GM23248 (cell line): ENCODE measurements around the gene TMEM131L. TPM values are rescaled to one million over a fixed set of nuclear protein-coding genes. Genes with fewer than 3 reads are reported as not detected.

Experiments used
- DNase-seq: peaks from one replicate; pipeline ENCODE4 v3.0.0-alpha.2; 2015
- H2AFZ ChIP-seq: fragments of 200-600 bp; sonication (generic); 2 replicates; pipeline ENCODE4 v1.6.1; 2016; ENCODE audit warnings: antibody characterized with exemption
- H3F3A ChIP-seq: fragments of 200-600 bp; sonication (generic); 2 replicates; pipeline ENCODE4 v1.6.1; 2016; ENCODE audit warnings: mild to moderate bottlenecking, antibody characterized with exemption, mixed run types; ENCODE audit not compliant: insufficient read depth
- H3K27ac ChIP-seq: fragments of 200-600 bp; sonication (generic); 2 replicates; pipeline ENCODE4 v1.5.1; 2016; ENCODE audit warnings: mild to moderate bottlenecking
- H3K27me3 ChIP-seq: fragments of 200-600 bp; sonication (generic); replicated peaks from 2 replicates; pipeline ENCODE4 v1.6.1; 2016; ENCODE audit warnings: mild to moderate bottlenecking; ENCODE audit not compliant: insufficient read depth
- H3K36me3 ChIP-seq: fragments of 200-600 bp; sonication (generic); 2 replicates; pipeline ENCODE4 v1.6.1; 2016; ENCODE audit warnings: low read depth, mild to moderate bottlenecking
- H3K4me1 ChIP-seq: fragments of 200-600 bp; sonication (generic); 2 replicates; pipeline ENCODE4 v1.6.1; 2016; ENCODE audit warnings: mild to moderate bottlenecking; ENCODE audit not compliant: insufficient read depth
- H3K4me2 ChIP-seq: fragments of 200-600 bp; sonication (generic); one replicate; pipeline ENCODE4 v1.6.1; 2016; ENCODE audit warnings: mild to moderate bottlenecking; ENCODE audit not compliant: unreplicated experiment
- H3K4me3 ChIP-seq: fragments of 200-600 bp; sonication (generic); 2 replicates; pipeline ENCODE4 v1.5.1; 2016; ENCODE audit warnings: mild to moderate bottlenecking
- H3K79me2 ChIP-seq: fragments of 200-600 bp; sonication (generic); 2 replicates; pipeline ENCODE4 v1.6.1; 2016; ENCODE audit warnings: mild to moderate bottlenecking; ENCODE audit not compliant: insufficient read depth
- H3K9ac ChIP-seq: fragments of 200-600 bp; sonication (generic); 2 replicates; pipeline ENCODE4 v1.6.1; 2016; ENCODE audit warnings: mild to moderate bottlenecking
- H3K9me2 ChIP-seq: fragments of 200-600 bp; sonication (generic); 2 replicates; pipeline ENCODE4 v1.6.1; 2016; ENCODE audit warnings: mixed run types, mild to moderate bottlenecking, moderate library complexity; ENCODE audit not compliant: insufficient read depth
- H3K9me3 ChIP-seq: fragments of 200-600 bp; sonication (generic); one replicate; pipeline ENCODE4 v1.6.1; 2017; ENCODE audit warnings: low read depth
- H4K20me1 ChIP-seq: fragments of 200-600 bp; sonication (generic); 2 replicates; pipeline ENCODE4 v1.6.0; 2016; ENCODE audit not compliant: insufficient read depth
- EZH2 ChIP-seq: fragments of 200-600 bp; sonication (generic); IDR thresholded peaks from 2 replicates; pipeline ENCODE4 v1.6.1; 2018; ENCODE audit warnings: antibody characterized with exemption, mild to moderate bottlenecking; ENCODE audit not compliant: insufficient read depth, poor library complexity, severe bottlenecking
- EZH2phosphoT487 ChIP-seq: fragments of 200-600 bp; sonication (generic); IDR thresholded peaks from 2 replicates; pipeline ENCODE4 v1.6.1; 2018; ENCODE audit warnings: antibody characterized with exemption, moderate library complexity, mild to moderate bottlenecking, low read depth; ENCODE audit not compliant: insufficient read depth
- WGBS, 2 experiments: methylation state at CpG; one replicate each; pipeline ENCODE4 v1.1.6; 2015 to 2017; ENCODE audit warnings: low lambda C conversion rate in 2 of 2, low coverage in 1 of 2; ENCODE audit errors: missing lambda C conversion rate in 2 of 2; 5-methylcytosine and 5-hydroxymethylcytosine counted together
- in situ Hi-C: fragments of 300-500 bp; cut with MboI; formaldehyde crosslinking; loops from 2 replicates; pipeline ENCODE4 v1.15.0; 2020
- polyA plus RNA-seq: library from polyadenylated mRNA; unstranded; fragments of >200 nt; fragmentation: Nextera tagmentation; extraction: Ambion mirVana; gene quantifications from 2 replicates; pipeline ENCODE4 v1.2.1, GENCODE V29; 2016
- total RNA-seq: library from RNA; depleted of rRNA; stranded (reverse); fragments of >200 nt; shearing (Covaris generic); gene quantifications from 2 replicates; pipeline ENCODE4 v1.2.3, GENCODE V29; 2014

TMEM131L gene
- total and polyA plus RNA-seq, 2 experiments from 2014 or later, result 8.7 to 11.1 TPM

DNA sequence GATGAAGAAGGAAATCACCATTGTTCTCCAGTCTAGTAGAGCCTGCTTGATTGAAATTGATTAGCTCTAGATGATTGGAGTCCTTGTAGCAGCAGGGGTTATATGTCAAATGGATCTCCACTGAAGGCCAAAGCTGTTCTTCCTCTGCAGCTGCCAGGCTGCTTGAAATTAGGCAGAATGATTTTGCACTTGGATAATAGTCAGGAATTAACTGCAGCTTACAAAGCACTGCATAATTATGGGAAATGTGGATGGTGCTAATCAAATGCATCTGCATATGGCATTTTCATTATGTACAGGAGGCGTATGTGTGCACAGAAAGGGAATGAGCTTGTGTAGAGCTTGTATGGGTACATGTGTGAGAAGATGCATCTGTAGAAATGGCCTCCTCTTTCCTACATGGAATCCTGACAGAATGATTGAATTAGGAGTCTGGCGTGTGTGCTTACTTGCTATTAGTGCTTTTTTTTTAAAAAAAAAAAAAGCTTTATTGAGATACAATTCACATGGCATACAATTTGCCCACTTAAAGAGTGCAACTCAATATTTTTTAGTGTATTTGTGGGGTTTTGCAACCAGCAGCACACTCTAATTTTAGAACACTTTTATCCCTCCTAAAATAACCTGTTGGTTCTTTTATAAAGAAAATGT is 65.9 kb downstream of the TMEM131L start:
- Histone ChIP-seq H4K20me1 (no peaks in the 10 kb centered on the region), H3F3A (no peaks in the 10 kb centered on the region), H3K79me2 (no peaks in the 10 kb centered on the region), H3K4me1 (peaks cover 13% of the 10 kb centered on the region), H3K9me3 (no peaks in the 10 kb centered on the region), H3K4me3 (no peak overlapping the region), H3K9me2 (no peaks in the 10 kb centered on the region), H2AFZ (no peak overlapping the region), H3K4me2 (no peak overlapping the region), H3K9ac (no peak overlapping the region), H3K27me3 (no peaks in the 10 kb centered on the region), H3K36me3 (no peaks in the 10 kb centered on the region), H3K27ac (no peak overlapping the region)
- TF ChIP-seq EZH2phosphoT487 (no peak), EZH2 (no peak)
- in situ Hi-C loops, result no loop called here
- 87 to 95% methylated on average over 2 of the region's 2 CpGs for WGBS, 2 experiments
- no peak for DNase-seq

DNA sequence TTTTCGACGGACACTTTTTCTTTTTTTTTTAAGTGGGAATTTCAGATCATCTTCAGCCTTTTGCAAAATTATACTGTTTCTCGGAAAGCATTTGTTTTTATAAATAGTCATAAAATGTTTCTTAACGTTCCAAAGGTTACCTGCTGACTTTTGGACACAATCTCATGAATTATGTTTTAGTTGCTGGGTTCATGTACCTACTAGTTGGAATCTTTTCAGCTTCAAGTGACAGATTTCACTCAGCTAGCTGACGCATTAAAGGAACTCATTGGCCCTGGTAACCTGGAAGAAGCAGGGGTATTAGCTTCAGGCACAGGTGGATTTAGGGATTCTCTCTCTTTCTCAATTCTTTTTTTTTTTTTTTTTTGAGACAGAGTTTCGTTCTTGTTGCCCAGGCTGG is 66.5 kb downstream of the TMEM131L start:
- in situ Hi-C loops, result no loop called here
- no peak overlapping the region for H2AFZ ChIP-seq
- no peak for TF ChIP-seq EZH2
- no peak for TF ChIP-seq EZH2phosphoT487
- no peaks in the 10 kb centered on the region for H3K9me3 ChIP-seq
- no peak overlapping the region for H3K27ac ChIP-seq
- peaks cover 13% of the 10 kb centered on the region for H3K4me1 ChIP-seq
- H4K20me1 ChIP-seq, result no peaks in the 10 kb centered on the region
- H3K36me3 ChIP-seq, result no peaks in the 10 kb centered on the region
- no peak overlapping the region for H3K4me3 ChIP-seq
- no peak overlapping the region for H3K4me2 ChIP-seq
- H3K9me2 ChIP-seq, result no peaks in the 10 kb centered on the region
- H3K79me2 ChIP-seq, result no peaks in the 10 kb centered on the region
- H3K9ac ChIP-seq, result no peak overlapping the region
- DNase-seq, result no peak
- H3K27me3 ChIP-seq, result no peaks in the 10 kb centered on the region
- 94 to 95% methylated on average over 6 of the region's 6 CpGs for WGBS, 2 experiments
- H3F3A ChIP-seq, result no peaks in the 10 kb centered on the region

GRCh38 chr4:153533387-153533786 is 67.2 kb downstream of the TMEM131L start:
- in situ Hi-C loops, result no loop called here
- Histone ChIP-seq H3K27ac (no peak overlapping the region), H3K27me3 (no peaks in the 10 kb centered on the region), H3K4me3 (no peak overlapping the region), H3K4me2 (no peak overlapping the region), H3F3A (no peaks in the 10 kb centered on the region), H2AFZ (no peak overlapping the region), H3K79me2 (no peaks in the 10 kb centered on the region), H3K9me2 (no peaks in the 10 kb centered on the region), H4K20me1 (no peaks in the 10 kb centered on the region), H3K9me3 (no peaks in the 10 kb centered on the region), H3K4me1 (peaks cover 16% of the 10 kb centered on the region), H3K36me3 (no peaks in the 10 kb centered on the region), H3K9ac (no peak overlapping the region)
- DNase-seq, result peak; percentile 65
- TF ChIP-seq EZH2 (no peak), EZH2phosphoT487 (no peak)

DNA sequence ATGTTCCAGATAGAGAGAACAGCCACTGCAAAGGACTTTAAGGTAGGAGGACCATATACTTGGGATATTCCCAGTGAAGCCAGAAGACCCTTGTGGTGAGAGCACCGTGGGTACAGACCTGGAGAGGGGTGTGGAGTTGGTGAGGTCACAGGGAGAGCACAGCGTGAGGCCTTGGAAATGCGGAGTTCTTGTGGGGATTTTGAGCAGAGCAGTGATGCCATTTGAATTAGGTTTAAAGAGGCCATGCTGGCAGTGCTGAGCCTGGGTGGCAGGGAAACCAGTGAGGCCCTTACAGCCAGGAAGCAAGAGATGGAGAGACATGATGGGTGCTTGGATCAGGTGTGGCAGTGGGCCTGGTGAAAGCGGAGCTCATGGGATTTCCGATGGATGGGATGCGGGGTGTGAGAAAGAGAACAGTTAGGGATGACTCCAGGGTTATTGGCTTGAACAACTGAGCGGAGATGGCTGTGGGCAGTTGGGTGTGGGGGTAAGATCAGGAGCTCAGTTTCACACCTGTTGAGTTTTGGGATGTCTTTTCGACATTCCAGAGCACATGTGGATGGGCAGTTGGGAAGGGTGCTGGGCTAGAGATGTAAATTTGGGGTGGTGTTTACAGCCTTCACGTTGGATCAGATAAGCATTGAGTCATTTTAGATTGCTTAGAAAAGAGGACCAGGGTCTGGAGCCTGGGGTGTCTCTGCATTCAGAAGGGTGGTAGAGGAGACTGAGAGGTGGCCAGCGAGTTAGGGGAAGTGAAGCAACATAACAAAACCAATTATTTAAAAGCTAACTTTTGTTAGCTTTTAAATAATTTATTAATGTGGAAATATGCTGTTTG is 68.9 kb downstream of the TMEM131L start:
- no peak for TF ChIP-seq EZH2
- no peak for TF ChIP-seq EZH2phosphoT487
- Histone ChIP-seq H3K4me2 (no peak overlapping the region), H3K27ac (no peak overlapping the region), H4K20me1 (no peaks in the 10 kb centered on the region), H3F3A (no peaks in the 10 kb centered on the region; the same call in 1 of the 2 replicates), H2AFZ (no peak overlapping the region), H3K4me1 (peaks cover 24% of the 10 kb centered on the region), H3K79me2 (no peaks in the 10 kb centered on the region), H3K9me2 (no peaks in the 10 kb centered on the region), H3K9ac (no peak overlapping the region), H3K9me3 (no peaks in the 10 kb centered on the region), H3K4me3 (no peak overlapping the region), H3K36me3 (no peaks in the 10 kb centered on the region), H3K27me3 (no peaks in the 10 kb centered on the region)
- DNase-seq, result no peak
- 80 to 84% methylated on average over 10 of the region's 10 CpGs for WGBS, 2 experiments
- in situ Hi-C loops, result no loop called here
